Activated naive CD4-positive, alpha-beta T cell treated with anti-CD3 and anti-CD28 coated beads, Interleukin-2, amount 10 ng/mL, durations not matched to agents 7 days and 5 days (primary cell): ENCODE data around the gene CYP1A2.
"Not testable (repeated sequence)": the region's sequence is repeated elsewhere in the genome, so short reads cannot be mapped to it uniquely, and the experiment has no call there.

ENCODE experiments used
- CTCF ChIA-PET: fragments of 350-600 bp; sonication (Branson Sonifier 250); formaldehyde crosslinking; loops from one replicate; lab custom pipeline; 2021; ENCODE audit warnings: antibody characterized with exemption; lab: Charles Lee
- DNase-seq: peaks from one replicate; pipeline ENCODE4 v3.0.0-alpha.2; 2020
- H3K27ac Mint-ChIP-seq: one replicate; pipeline ENCODE4 v1.8.0; 2021; ENCODE audit warnings: mild to moderate bottlenecking, moderate library complexity, mixed read lengths
- H3K27me3 Mint-ChIP-seq: one replicate; pipeline ENCODE4 v1.8.0; 2021; ENCODE audit warnings: mild to moderate bottlenecking, mixed read lengths
- H3K36me3 Mint-ChIP-seq: one replicate; pipeline ENCODE4 v1.8.0; 2021; ENCODE audit warnings: mixed read lengths
- H3K4me1 Mint-ChIP-seq: one replicate; pipeline ENCODE4 v1.8.0; 2021; ENCODE audit warnings: mixed read lengths
- H3K4me3 Mint-ChIP-seq: one replicate; pipeline ENCODE4 v1.8.0; 2021; ENCODE audit warnings: mild to moderate bottlenecking, moderate library complexity, mixed read lengths
- H3K9me3 Mint-ChIP-seq: one replicate; pipeline ENCODE4 v1.8.0; 2021; ENCODE audit warnings: mixed read lengths

Gene CYP1A2

DNA sequence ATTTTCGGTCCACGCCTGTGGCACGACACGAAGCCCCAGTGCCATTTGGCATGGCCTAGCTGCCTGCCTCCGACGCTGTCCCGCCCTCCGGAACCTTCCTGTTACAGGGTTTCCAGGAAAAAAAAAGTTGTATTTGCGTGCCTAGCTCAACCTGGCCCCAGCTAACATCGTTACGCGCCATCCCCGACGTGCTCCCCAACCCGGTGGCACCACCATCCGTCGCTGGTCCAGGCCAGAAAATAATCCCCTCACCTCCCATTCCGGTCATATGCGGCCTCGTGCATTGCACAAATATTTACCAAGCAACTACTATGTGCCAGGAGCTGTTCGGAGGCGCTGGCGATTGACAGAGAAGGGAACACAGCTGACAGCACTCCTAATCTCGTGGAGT is 21.9 kb upstream of the CYP1A2 start:
- no peak for DNase-seq
- CTCF ChIA-PET, result no interaction called here
- Mint-ChIP-seq H3K9me3 (no peaks in the 10 kb centered on the region), H3K4me1 (peaks cover 36% of the 10 kb centered on the region), H3K4me3 (peak overlapping the region; percentile 78), H3K27me3 (peaks cover 42% of the 10 kb centered on the region), H3K36me3 (peaks cover 6% of the 10 kb centered on the region), H3K27ac (peak overlapping the region; percentile 89)

GRCh38 chr15:74727727-74728126 is 20.9 kb upstream of the CYP1A2 start:
- CTCF ChIA-PET, result interaction anchor here (0.8 kb wide), 1 partner anchor 29 kb away, joined by 3 read pairs; no protein-coding TSS in a partner anchor
- Mint-ChIP-seq H3K4me3 (peak overlapping the region; percentile 38), H3K27ac (no peak overlapping the region)

GRCh38 chr15:74728699-74729098 is 19.9 kb upstream of the CYP1A2 start:
- H3K27ac Mint-ChIP-seq, H3K36me3 Mint-ChIP-seq, CTCF ChIA-PET, H3K9me3 Mint-ChIP-seq, H3K4me3 Mint-ChIP-seq, DNase-seq: not testable (repeated sequence)
- Mint-ChIP-seq H3K27me3 (peaks cover 49% of the 10 kb centered on the region), H3K4me1 (peaks cover 34% of the 10 kb centered on the region)

More at GRCh38 chr15:74727727-74728126, 20.9 kb upstream of the CYP1A2 start:
- Mint-ChIP-seq H3K9me3 (no peaks in the 10 kb centered on the region), H3K27me3 (peaks cover 45% of the 10 kb centered on the region), H3K4me1 (peaks cover 36% of the 10 kb centered on the region), H3K36me3 (peaks cover 6% of the 10 kb centered on the region)
- no peak for DNase-seq

DNA sequence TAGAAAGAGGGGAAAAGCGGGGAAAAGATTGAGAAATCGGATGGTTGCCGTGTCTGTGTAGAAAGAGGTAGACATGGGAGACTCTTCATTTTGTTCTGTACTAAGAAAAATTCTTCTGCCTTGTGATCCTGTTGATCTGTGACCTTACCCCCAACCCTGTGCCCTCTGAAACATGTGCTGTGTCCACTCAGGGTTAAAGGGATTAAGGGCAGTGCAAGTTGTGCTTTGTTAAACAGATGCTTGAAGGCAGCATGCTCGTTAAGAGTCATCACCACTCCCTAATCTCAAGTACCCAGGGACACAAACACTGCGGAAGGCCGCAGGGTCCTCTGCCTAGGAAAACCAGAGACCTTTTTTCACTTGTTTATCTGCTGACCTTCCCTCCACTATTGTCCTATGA is 19.3 kb upstream of the CYP1A2 start:
- H3K27ac Mint-ChIP-seq, H3K9me3 Mint-ChIP-seq, H3K4me3 Mint-ChIP-seq, DNase-seq, H3K36me3 Mint-ChIP-seq, CTCF ChIA-PET: not testable (repeated sequence)
- Mint-ChIP-seq H3K27me3 (peaks cover 46% of the 10 kb centered on the region), H3K4me1 (peaks cover 28% of the 10 kb centered on the region)

DNA sequence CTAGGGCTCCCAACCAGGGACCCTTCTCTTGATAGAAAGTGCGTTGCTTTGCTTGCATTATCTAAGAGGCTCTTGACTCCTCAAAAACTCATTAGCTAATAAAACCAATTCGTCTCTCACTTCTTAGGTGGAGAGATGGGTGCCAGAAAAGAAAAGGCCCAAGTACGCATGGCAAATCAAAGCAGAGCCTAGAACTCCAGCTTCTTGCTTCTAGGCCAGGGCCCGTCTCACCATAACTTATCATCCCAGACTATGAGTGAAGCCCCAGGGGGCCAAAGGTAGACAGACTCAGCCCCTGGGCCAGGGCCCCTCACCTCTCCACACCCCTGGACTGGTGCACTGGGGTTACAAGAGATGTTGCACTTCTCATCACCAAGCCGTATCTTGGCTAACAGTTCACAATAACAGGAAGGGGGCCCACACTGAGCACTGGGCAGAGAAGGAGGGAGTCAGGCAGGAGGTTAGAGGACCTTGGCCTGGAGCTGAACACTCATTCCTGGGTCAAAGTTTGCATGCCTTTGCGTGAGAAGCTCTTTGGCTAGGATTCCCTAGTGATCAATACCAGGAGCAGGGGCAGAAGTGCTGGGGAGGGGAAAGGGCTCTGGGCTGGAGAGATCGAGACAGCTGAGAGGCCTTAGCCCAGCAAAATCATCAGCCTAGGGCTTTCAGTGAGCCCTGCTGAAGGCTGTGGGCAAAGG is 17.9 kb upstream of the CYP1A2 start:
- H3K27ac Mint-ChIP-seq, result no peak overlapping the region
- no peak overlapping the region for H3K4me3 Mint-ChIP-seq
- DNase-seq, result no peak
- no peaks in the 10 kb centered on the region for H3K9me3 Mint-ChIP-seq
- H3K4me1 Mint-ChIP-seq, result peaks cover 21% of the 10 kb centered on the region
- CTCF ChIA-PET, result no interaction called here
- H3K27me3 Mint-ChIP-seq, result peaks cover 42% of the 10 kb centered on the region
- H3K36me3 Mint-ChIP-seq, result peaks cover 6% of the 10 kb centered on the region

GRCh38 chr15:74732846-74733245 is 15.8 kb upstream of the CYP1A2 start:
- Mint-ChIP-seq H3K4me1 (peaks cover 7% of the 10 kb centered on the region), H3K4me3 (no peak overlapping the region), H3K27ac (no peak overlapping the region), H3K36me3 (no peaks in the 10 kb centered on the region), H3K9me3 (peaks cover 5% of the 10 kb centered on the region), H3K27me3 (peaks cover 43% of the 10 kb centered on the region)
- CTCF ChIA-PET, result no interaction called here
- DNase-seq, result no peak

DNA sequence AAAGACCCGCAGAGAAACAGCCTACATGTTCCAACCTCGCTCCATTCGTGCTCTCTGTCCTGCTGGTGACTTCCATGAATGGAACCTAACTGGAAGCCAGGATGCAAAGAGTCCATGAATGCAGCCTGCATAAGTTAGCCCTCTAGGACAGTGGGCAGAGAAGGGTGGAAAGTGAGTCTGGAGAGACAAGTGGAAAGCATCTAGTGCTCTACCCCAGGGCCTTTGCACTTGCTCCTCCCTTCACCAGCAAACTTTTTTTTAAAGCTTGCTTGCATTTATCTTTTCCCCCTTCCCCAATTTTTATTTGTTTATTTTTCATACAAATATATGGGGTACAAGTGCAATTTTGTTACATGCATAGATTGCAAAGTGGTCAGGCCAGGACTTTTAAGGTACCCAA is 15.4 kb upstream of the CYP1A2 start:
- Mint-ChIP-seq H3K4me1 (peaks cover 7% of the 10 kb centered on the region), H3K36me3 (no peaks in the 10 kb centered on the region), H3K4me3 (no peak overlapping the region), H3K27me3 (peaks cover 40% of the 10 kb centered on the region), H3K9me3 (peaks cover 9% of the 10 kb centered on the region), H3K27ac (no peak overlapping the region)
- CTCF ChIA-PET, result no interaction called here
- DNase-seq, result no peak

DNA sequence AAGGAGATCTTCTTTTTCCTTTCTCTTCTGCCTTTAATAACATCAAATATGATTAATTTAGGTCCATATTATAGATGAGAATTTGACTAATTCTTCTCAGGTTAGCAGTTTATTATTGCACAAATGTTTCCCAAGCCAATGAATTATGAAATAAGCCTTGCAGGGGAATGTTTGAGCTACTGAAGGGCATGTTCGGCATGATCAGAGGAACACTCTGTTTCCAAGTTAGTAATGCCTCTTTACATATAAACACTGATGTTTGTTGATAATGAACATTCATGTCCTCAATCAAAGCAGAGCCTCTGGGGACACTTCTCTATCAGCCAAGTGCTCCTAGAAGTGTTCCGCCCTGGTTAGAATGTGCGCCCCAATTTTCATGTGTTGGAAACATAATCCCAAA is 13.3 kb upstream of the CYP1A2 start:
- CTCF ChIA-PET, result no interaction called here
- peaks cover 45% of the 10 kb centered on the region for H3K27me3 Mint-ChIP-seq
- no peak overlapping the region for H3K27ac Mint-ChIP-seq
- no peaks in the 10 kb centered on the region for H3K36me3 Mint-ChIP-seq
- no peak overlapping the region for H3K4me3 Mint-ChIP-seq
- H3K4me1 Mint-ChIP-seq, result peaks cover 3% of the 10 kb centered on the region
- peaks cover 10% of the 10 kb centered on the region for H3K9me3 Mint-ChIP-seq
- DNase-seq, result no peak

- CTCF ChIA-PET, H3K27ac Mint-ChIP-seq, DNase-seq, H3K4me3 Mint-ChIP-seq, H3K4me1 Mint-ChIP-seq, H3K36me3 Mint-ChIP-seq: not testable (repeated sequence)
- H3K9me3 Mint-ChIP-seq, result peaks cover 15% of the 10 kb centered on the region
- peaks cover 44% of the 10 kb centered on the region for H3K27me3 Mint-ChIP-seq
Observed at GRCh38 chr15:74738239-74738638, 10.4 kb upstream of the CYP1A2 start.

DNA sequence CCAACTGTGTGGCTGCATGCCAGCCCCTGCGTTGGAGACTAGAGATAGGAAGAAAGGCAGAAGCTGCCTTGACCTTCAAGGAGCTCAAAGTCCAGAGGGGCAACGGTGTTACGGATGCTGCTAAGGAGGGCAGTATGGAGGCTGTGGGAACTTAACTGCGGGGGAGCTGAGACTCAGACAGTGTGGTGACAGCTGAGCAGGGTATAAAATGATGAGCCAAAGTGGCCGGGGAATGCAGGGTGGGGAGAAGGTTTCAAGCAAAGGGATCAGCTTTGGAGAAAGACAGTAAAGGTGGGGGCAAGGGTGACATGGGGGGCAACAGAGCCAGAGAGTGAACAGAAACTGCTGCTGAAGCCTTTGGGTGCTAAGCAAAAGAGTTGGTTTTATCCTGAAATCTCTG is 6.2 kb upstream of the CYP1A2 start:
- DNase-seq, result no peak
- H3K27me3 Mint-ChIP-seq, result peaks cover 22% of the 10 kb centered on the region
- H3K36me3 Mint-ChIP-seq, result no peaks in the 10 kb centered on the region
- no peak overlapping the region for H3K4me3 Mint-ChIP-seq
- H3K4me1 Mint-ChIP-seq, result peaks cover 3% of the 10 kb centered on the region
- CTCF ChIA-PET, result interaction anchor here (0.7 to 1.2 kb wide), 2 partner anchors 79 to 99 kb away, joined by 3 read pairs; no protein-coding TSS in a partner anchor
- H3K27ac Mint-ChIP-seq, result no peak overlapping the region
- H3K9me3 Mint-ChIP-seq, result peaks cover 12% of the 10 kb centered on the region

- peaks cover 5% of the 10 kb centered on the region for H3K9me3 Mint-ChIP-seq
- H3K4me3 Mint-ChIP-seq, result no peak overlapping the region
- H3K4me1 Mint-ChIP-seq, result no peaks in the 10 kb centered on the region
- H3K27me3 Mint-ChIP-seq, result peaks cover 21% of the 10 kb centered on the region
- H3K27ac Mint-ChIP-seq, result no peak overlapping the region
- CTCF ChIA-PET, result no interaction called here
- H3K36me3 Mint-ChIP-seq, result no peaks in the 10 kb centered on the region
- DNase-seq, result no peak
Observed at GRCh38 chr15:74746389-74746788, 2.3 kb upstream of the CYP1A2 start.

DNA sequence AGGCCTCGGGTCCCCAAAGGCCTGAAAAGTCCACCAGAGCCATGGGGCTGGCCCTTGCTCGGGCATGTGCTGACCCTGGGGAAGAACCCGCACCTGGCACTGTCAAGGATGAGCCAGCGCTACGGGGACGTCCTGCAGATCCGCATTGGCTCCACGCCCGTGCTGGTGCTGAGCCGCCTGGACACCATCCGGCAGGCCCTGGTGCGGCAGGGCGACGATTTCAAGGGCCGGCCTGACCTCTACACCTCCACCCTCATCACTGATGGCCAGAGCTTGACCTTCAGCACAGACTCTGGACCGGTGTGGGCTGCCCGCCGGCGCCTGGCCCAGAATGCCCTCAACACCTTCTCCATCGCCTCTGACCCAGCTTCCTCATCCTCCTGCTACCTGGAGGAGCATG is 1.2 kb downstream of the CYP1A2 start:
- Mint-ChIP-seq H3K4me1 (no peaks in the 10 kb centered on the region), H3K27ac (no peak overlapping the region), H3K36me3 (no peaks in the 10 kb centered on the region), H3K4me3 (no peak overlapping the region), H3K9me3 (no peaks in the 10 kb centered on the region), H3K27me3 (peaks cover 23% of the 10 kb centered on the region)
- CTCF ChIA-PET, result no interaction called here
- DNase-seq, result no peak

DNA sequence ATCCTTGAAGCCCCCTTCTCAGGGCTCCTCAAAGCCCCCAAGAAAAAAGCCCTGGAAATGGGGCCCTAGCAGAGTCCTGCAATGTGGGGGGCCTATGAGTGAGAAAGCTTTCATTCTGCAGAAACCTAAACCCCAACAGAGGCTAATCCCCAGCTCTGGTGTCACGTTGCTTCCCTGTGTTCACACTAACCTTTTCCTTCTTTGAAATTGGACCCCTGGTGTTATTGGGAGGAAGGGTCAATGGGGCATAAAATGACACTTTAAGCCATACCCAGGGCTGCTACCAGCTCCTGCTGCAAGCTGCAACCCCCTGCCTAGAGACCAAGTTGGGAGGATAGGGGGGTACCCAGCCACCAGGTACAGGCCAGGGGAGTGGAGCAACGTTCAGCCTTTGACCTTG is 2.1 kb downstream of the CYP1A2 start:
- Mint-ChIP-seq H3K27ac (no peak overlapping the region), H3K4me1 (no peaks in the 10 kb centered on the region), H3K9me3 (no peaks in the 10 kb centered on the region), H3K36me3 (no peaks in the 10 kb centered on the region), H3K27me3 (peaks cover 30% of the 10 kb centered on the region), H3K4me3 (no peak overlapping the region)
- CTCF ChIA-PET, result interaction anchor here (2.0 kb wide), 1 partner anchor 119 kb away, joined by 5 read pairs; no protein-coding TSS in a partner anchor
- DNase-seq, result no peak

DNA sequence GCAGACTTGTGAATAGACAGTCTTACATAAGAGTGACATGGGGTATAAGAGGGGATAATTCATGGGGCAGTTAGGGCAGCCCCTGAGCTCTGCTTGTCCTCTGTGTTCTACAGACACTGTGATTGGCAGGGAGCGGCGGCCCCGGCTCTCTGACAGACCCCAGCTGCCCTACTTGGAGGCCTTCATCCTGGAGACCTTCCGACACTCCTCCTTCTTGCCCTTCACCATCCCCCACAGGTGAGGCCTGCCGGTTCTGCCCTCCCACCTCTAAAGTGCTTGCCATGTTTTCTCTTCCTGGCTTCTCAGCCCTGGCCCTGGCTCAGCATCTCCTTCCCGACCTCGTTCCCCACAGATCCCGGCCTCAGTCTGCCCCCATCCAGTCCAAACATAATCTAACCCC is 3.4 kb downstream of the CYP1A2 start:
- CTCF ChIA-PET, result interaction anchor here (1.0 to 2.0 kb wide), 2 partner anchors 116 to 120 kb away, joined by 4 to 5 read pairs; no protein-coding TSS in a partner anchor
- no peak for DNase-seq
- H3K4me3 Mint-ChIP-seq, result no peak overlapping the region
- H3K9me3 Mint-ChIP-seq, result no peaks in the 10 kb centered on the region
- H3K27me3 Mint-ChIP-seq, result peaks cover 37% of the 10 kb centered on the region
- no peaks in the 10 kb centered on the region for H3K4me1 Mint-ChIP-seq
- H3K27ac Mint-ChIP-seq, result no peak overlapping the region
- H3K36me3 Mint-ChIP-seq, result no peaks in the 10 kb centered on the region

DNA sequence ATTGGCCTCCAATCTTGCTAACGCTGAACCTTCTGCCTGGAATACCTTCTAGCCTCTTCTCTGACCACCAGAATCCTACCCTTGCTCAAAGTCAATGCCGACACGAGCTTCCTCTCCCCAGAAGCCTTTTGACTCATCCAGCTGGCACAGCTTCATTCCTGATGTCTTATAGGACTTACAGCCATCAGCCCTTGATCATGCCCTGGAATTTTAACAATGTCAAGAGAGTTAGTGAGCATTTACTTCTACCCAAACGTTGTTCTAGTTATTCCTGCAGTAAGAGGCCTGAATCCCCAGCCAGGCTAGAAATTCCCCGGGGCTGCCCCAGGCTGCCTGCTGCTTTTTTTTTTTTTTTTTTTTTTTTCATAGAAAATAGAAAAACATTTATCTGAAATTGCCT is 3.9 kb downstream of the CYP1A2 start:
- no peak for DNase-seq
- H3K27me3 Mint-ChIP-seq, result peaks cover 37% of the 10 kb centered on the region
- H3K4me1 Mint-ChIP-seq, result no peaks in the 10 kb centered on the region
- no peaks in the 10 kb centered on the region for H3K9me3 Mint-ChIP-seq
- CTCF ChIA-PET, result interaction anchor here (2.0 kb wide), 1 partner anchor 121 kb away, joined by 5 read pairs; no protein-coding TSS in a partner anchor
- no peak overlapping the region for H3K4me3 Mint-ChIP-seq
- no peak overlapping the region for H3K27ac Mint-ChIP-seq
- no peaks in the 10 kb centered on the region for H3K36me3 Mint-ChIP-seq
